HEK293T (cell line): ENCODE measurements around the gene SLITRK3.

Source experiments
- FOXA1 ChIP-seq: fragments of 450-650 bp; IDR thresholded peaks from 2 replicates; pipeline ENCODE4 v1.6.1; 2016; ENCODE audit warnings: mild to moderate bottlenecking
- FOXK2 ChIP-seq: fragments of 450-650 bp; IDR thresholded peaks from 2 replicates; pipeline ENCODE4 v1.6.1; 2016; ENCODE audit warnings: mild to moderate bottlenecking
- FOXM1 ChIP-seq: fragments of 450-650 bp; IDR thresholded peaks from 2 replicates; pipeline ENCODE4 v1.6.1; 2017; ENCODE audit warnings: mild to moderate bottlenecking, borderline replicate concordance
- L3MBTL2 ChIP-seq: fragments of 450-650 bp; conservative IDR thresholded peaks from 2 replicates; pipeline ENCODE4 v1.6.1; 2016; ENCODE audit warnings: mild to moderate bottlenecking
- SP1 ChIP-seq: fragments of 450-650 bp; IDR thresholded peaks from 2 replicates; pipeline ENCODE4 v1.6.1; 2017
- SUZ12 ChIP-seq: fragments of 450-650 bp; IDR thresholded peaks from 2 replicates; pipeline ENCODE4 v1.6.1; 2016; ENCODE audit warnings: mild to moderate bottlenecking

DNA sequence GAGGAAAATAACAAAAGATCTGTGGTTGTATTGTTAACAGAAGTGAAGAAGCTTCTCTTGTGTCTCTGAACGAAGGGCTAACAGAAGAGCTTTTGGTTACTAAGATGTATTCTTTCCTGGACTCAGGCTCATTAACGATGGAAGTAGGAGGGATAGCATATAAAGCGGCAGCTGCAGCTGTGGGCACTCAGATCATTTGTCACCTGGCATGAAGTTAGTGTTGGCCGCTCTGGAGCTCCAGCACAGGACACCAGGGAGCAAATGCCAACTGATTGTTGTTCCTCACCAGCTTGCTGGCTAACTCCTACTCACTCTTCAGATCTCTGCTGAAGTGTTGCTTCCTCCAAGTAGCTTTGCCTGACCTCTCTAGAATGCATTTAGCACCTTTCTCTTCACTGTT, 15.5 kb upstream of the SLITRK3 start:
- no peak for TF ChIP-seq L3MBTL2
- no peak for TF ChIP-seq SUZ12
- TF ChIP-seq FOXK2: no peak
- no peak for TF ChIP-seq SP1
- TF ChIP-seq FOXA1: no peak
- TF ChIP-seq FOXM1: no peak
